Measurements from ENCODE around the gene SUPT16H. TPM values are rescaled to one million over a fixed set of nuclear protein-coding genes. Genes with fewer than 3 reads are reported as not detected.

SUPT16H gene
- polyA plus RNA-seq, 1 of the 3 experiments (the other 2 are of a cell fraction) = 53.7 TPM

DNA sequence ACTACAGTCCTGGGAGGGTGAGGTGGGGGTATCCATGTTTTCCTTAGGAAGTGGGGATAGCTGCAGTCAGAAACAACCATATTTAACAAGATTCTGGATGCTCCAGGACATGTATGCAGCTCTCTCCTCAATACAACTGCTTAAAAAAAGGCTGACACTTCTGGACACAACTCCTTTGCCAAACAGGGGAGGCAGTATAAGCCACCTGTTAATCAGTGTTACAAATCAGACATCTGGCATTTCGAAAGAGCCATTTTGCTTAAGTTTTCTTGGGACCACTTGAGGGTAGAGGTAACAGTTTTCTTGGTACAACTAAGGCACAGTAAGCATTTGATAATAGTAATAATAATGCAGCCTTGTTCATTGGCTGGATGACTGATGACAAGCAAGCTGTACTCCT lies 56.8 kb downstream of the SUPT16H start:
- H3K27me3 ChIP-seq (ENCODE audit: insufficient read depth) = peaks cover 16% of the 10 kb centered on the region; the same call in 1 of the 2 replicates
- H3K4me2 ChIP-seq = no peak overlapping the region
- WGBS (ENCODE audit: low lambda C conversion rate) = 13% methylated on average over 1 of the region's 1 CpG
- no peak overlapping the region for H3K27ac ChIP-seq (ENCODE audit: low read depth in 2 of 2, low read length in 1 of 2)
- CTCF ChIA-PET = interaction anchor here (0.9 kb wide), 1 partner anchor 11 kb away, joined by 3 read pairs; no protein-coding TSS in a partner anchor
- no peaks in the 10 kb centered on the region for H4K20me1 ChIP-seq (ENCODE audit: insufficient read depth)
- H3K9me3 ChIP-seq = no peaks in the 10 kb centered on the region
- H3F3A ChIP-seq (replicated peaks; ENCODE audit: insufficient read depth) = no peaks in the 10 kb centered on the region
- no peaks in the 10 kb centered on the region for H3K79me2 ChIP-seq (ENCODE audit: insufficient read depth)
- H3K36me3 ChIP-seq (replicated peaks in 1 of 2; ENCODE audit: control insufficient read depth in 1 of 2, insufficient read depth in 2 of 2, low read length in 1 of 2) = no peaks in the 10 kb centered on the region
- POLR2A ChIA-PET = no interaction called here
- H3K4me3 ChIP-seq (ENCODE audit: low read depth in 2 of 2, low read length in 1 of 2) = no peak overlapping the region
- H2AFZ ChIP-seq (ENCODE audit: low read depth) = no peak overlapping the region
- no peak overlapping the region for H3K9ac ChIP-seq
- H3K4me1 ChIP-seq (ENCODE audit: control insufficient read depth in 1 of 2, insufficient read depth in 2 of 2, low read depth in 1 of 2, low read length in 1 of 2) = no peaks in the 10 kb centered on the region
- TF ChIP-seq RCOR1 (IDR thresholded peaks at IDR 0.05; ENCODE audit: low read length) (no peak), EZH2phosphoT487 (IDR thresholded peaks at IDR 0.05; ENCODE audit: borderline replicate concordance, low read depth) (no peak), ELF1 (IDR thresholded peaks at IDR 0.05) (no peak), TCF12 (IDR thresholded peaks at IDR 0.05) (no peak), MXI1 (IDR thresholded peaks at IDR 0.05; ENCODE audit: low read depth, low read length) (no peak), RFX5 (IDR thresholded peaks at IDR 0.05; ENCODE audit: low read length) (no peak), NFIC (IDR thresholded peaks at IDR 0.05; ENCODE audit: borderline replicate concordance) (no peak), CHD2 (IDR thresholded peaks at IDR 0.05; ENCODE audit: low read length, partially characterized antibody) (no peak), JUND (IDR thresholded peaks at IDR 0.05) (no peak), GABPA (IDR thresholded peaks at IDR 0.05; ENCODE audit: low read depth) (no peak), NRF1 (IDR thresholded peaks at IDR 0.05; ENCODE audit: low read depth, low read length) (no peak)
- TF ChIP-seq, protein P1, sequence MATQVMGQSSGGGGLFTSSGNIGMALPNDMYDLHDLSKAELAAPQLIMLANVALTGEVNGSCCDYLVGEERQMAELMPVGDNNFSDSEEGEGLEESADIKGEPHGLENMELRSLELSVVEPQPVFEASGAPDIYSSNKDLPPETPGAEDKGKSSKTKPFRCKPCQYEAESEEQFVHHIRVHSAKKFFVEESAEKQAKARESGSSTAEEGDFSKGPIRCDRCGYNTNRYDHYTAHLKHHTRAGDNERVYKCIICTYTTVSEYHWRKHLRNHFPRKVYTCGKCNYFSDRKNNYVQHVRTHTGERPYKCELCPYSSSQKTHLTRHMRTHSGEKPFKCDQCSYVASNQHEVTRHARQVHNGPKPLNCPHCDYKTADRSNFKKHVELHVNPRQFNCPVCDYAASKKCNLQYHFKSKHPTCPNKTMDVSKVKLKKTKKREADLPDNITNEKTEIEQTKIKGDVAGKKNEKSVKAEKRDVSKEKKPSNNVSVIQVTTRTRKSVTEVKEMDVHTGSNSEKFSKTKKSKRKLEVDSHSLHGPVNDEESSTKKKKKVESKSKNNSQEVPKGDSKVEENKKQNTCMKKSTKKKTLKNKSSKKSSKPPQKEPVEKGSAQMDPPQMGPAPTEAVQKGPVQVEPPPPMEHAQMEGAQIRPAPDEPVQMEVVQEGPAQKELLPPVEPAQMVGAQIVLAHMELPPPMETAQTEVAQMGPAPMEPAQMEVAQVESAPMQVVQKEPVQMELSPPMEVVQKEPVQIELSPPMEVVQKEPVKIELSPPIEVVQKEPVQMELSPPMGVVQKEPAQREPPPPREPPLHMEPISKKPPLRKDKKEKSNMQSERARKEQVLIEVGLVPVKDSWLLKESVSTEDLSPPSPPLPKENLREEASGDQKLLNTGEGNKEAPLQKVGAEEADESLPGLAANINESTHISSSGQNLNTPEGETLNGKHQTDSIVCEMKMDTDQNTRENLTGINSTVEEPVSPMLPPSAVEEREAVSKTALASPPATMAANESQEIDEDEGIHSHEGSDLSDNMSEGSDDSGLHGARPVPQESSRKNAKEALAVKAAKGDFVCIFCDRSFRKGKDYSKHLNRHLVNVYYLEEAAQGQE (IDR thresholded peaks at IDR 0.05; ENCODE audit: low read depth, low read length) = no peak
- TF ChIP-seq, protein P2, sequence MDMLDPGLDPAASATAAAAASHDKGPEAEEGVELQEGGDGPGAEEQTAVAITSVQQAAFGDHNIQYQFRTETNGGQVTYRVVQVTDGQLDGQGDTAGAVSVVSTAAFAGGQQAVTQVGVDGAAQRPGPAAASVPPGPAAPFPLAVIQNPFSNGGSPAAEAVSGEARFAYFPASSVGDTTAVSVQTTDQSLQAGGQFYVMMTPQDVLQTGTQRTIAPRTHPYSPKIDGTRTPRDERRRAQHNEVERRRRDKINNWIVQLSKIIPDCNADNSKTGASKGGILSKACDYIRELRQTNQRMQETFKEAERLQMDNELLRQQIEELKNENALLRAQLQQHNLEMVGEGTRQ (IDR thresholded peaks at IDR 0.05; ENCODE audit: borderline replicate concordance, low read depth, low read length) = no peak
- no peaks in the 10 kb centered on the region for H3K9me2 ChIP-seq
- no peak for DNase-seq

DNA sequence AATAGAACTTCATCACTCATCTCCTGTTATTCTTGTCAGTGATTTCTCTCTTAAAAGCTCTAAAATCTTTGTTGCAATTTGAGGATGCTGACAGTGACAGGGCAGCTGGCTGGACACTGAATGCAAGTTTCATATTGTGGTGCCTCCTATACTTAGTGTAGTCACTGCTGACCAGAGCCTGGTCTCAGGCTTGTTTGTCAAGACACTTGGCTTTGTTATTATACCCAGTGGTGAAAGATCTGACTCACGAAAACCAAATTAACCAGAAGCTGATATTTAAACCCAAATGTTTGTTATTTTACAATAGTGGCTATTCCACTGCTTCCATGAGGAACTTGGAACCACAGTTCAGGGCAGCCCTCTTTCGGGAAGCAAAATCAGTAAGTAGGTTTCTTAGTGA lies 61.1 kb downstream of the SUPT16H start:
- TF ChIP-seq, protein P2 (IDR thresholded peaks at IDR 0.05; ENCODE audit: borderline replicate concordance, low read depth, low read length) = no peak
- no peak for TF ChIP-seq TAF1 (IDR thresholded peaks at IDR 0.05; ENCODE audit: borderline replicate concordance, low read depth, low read length)
- no peak for TF ChIP-seq RAD21 (IDR thresholded peaks at IDR 0.05; ENCODE audit: low read length)
- TF ChIP-seq JUND (IDR thresholded peaks at IDR 0.05) = no peak
- TF ChIP-seq, protein P3, sequence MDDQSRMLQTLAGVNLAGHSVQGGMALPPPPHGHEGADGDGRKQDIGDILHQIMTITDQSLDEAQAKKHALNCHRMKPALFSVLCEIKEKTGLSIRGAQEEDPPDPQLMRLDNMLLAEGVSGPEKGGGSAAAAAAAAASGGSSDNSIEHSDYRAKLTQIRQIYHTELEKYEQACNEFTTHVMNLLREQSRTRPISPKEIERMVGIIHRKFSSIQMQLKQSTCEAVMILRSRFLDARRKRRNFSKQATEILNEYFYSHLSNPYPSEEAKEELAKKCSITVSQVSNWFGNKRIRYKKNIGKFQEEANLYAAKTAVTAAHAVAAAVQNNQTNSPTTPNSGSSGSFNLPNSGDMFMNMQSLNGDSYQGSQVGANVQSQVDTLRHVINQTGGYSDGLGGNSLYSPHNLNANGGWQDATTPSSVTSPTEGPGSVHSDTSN (IDR thresholded peaks at IDR 0.05) = no peak
- no peak for TF ChIP-seq RXRA (IDR thresholded peaks at IDR 0.05; ENCODE audit: borderline replicate concordance, low read depth)
- TF ChIP-seq, protein P4, sequence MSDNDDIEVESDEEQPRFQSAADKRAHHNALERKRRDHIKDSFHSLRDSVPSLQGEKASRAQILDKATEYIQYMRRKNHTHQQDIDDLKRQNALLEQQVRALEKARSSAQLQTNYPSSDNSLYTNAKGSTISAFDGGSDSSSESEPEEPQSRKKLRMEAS (IDR thresholded peaks at IDR 0.05; ENCODE audit: low read depth) = no peak
- TF ChIP-seq RFX5 (IDR thresholded peaks at IDR 0.05; ENCODE audit: low read length) = no peak
- H3K9ac ChIP-seq = no peak overlapping the region
- ChIA-PET POLR2A (no interaction called here), CTCF (interaction anchor here (1.1 kb wide), 1 partner anchor 133 kb away, joined by 3 read pairs; the partner anchor contains the start of gene CHD8)
- 46% methylated on average over 2 of the region's 2 CpGs for WGBS (ENCODE audit: low lambda C conversion rate)
- no peak overlapping the region for H3K4me2 ChIP-seq
- H3K27ac ChIP-seq (ENCODE audit: low read depth in 2 of 2, low read length in 1 of 2) = no peak overlapping the region
- H3F3A ChIP-seq (replicated peaks; ENCODE audit: insufficient read depth) = no peaks in the 10 kb centered on the region
- no peaks in the 10 kb centered on the region for H3K9me2 ChIP-seq
- H3K79me2 ChIP-seq (ENCODE audit: insufficient read depth) = no peaks in the 10 kb centered on the region
- H4K20me1 ChIP-seq (ENCODE audit: insufficient read depth) = no peaks in the 10 kb centered on the region
- no peak overlapping the region for H3K4me3 ChIP-seq (ENCODE audit: low read depth in 2 of 2, low read length in 1 of 2)
- no peak for DNase-seq
- peaks cover 18% of the 10 kb centered on the region; the same call in 1 of the 2 replicates for H3K27me3 ChIP-seq (ENCODE audit: insufficient read depth)
- H3K9me3 ChIP-seq = no peaks in the 10 kb centered on the region
- H3K4me1 ChIP-seq (ENCODE audit: control insufficient read depth in 1 of 2, insufficient read depth in 2 of 2, low read depth in 1 of 2, low read length in 1 of 2) = no peaks in the 10 kb centered on the region; a peak in 1 of 4 replicates
- no peak overlapping the region for H2AFZ ChIP-seq (ENCODE audit: low read depth)
- H3K36me3 ChIP-seq (replicated peaks in 1 of 2; ENCODE audit: control insufficient read depth in 1 of 2, insufficient read depth in 2 of 2, low read length in 1 of 2) = no peaks in the 10 kb centered on the region
